ENCODE results near the gene PLPP7. TPM values are rescaled to one million over a fixed set of nuclear protein-coding genes. Genes with fewer than 3 reads are reported as not detected.

The PLPP7 gene
- total RNA-seq, 1 experiment from 2014 or later, result not detected

Other genes with a start within 250 kb of the PLPP7 start
- 0.69 and 0.73 TPM in 2 replicates for gene AIF1L, start 193.2 kb upstream of the PLPP7 start, total RNA-seq (2014; rRNA removed; shearing (Covaris generic))
- 12.6 and 18.4 TPM in 2 replicates for gene NUP214, start 164.1 kb upstream of the PLPP7 start, total RNA-seq (2014; rRNA removed; shearing (Covaris generic))
- 0.57 and 1.2 TPM in 2 replicates for gene FAM78A, start 13.2 kb upstream of the PLPP7 start, total RNA-seq (2014; rRNA removed; shearing (Covaris generic))
- gene PRRC2B, start 104.4 kb downstream of the PLPP7 start, total RNA-seq (2014; rRNA removed; shearing (Covaris generic)), result 96.5 and 106 TPM in 2 replicates
- 22.1 and 26.2 TPM in 2 replicates for gene POMT1, start 213.2 kb downstream of the PLPP7 start, total RNA-seq (2014; rRNA removed; shearing (Covaris generic))
- gene UCK1, start 241.5 kb downstream of the PLPP7 start, total RNA-seq (2014; rRNA removed; shearing (Covaris generic)), result 22.1 and 34.0 TPM in 2 replicates